Activated T-cell treated with anti-CD3 and anti-CD28 coated beads, Interleukin-2, amount 50 U/mL, for 72 hours (primary cell): ENCODE results near the gene ELOF1. TPM values are rescaled to one million over a fixed set of nuclear protein-coding genes. Genes with fewer than 3 reads are reported as not detected.
"Not testable (repeated sequence)": the region's sequence is repeated elsewhere in the genome, so short reads cannot be mapped to it uniquely, and the experiment has no call there.

Source experiments
- ATAC-seq, 2 donors: fragments of 150-1000 bp; cut with Tn5 transposase; replicated peaks in 1 of 2; 2 replicates each; pipeline ENCODE4 v1.10.0; 2021; ENCODE audit warnings: moderate library complexity in 2 of 2, mild to moderate bottlenecking in 1 of 2
- DNase-seq, 2 donors: peaks; one replicate each; pipeline ENCODE4 v3.0.0; 2021 to 2022; ENCODE audit warnings: mixed read lengths in 1 of 2
- H3K27ac Mint-ChIP-seq: one replicate; pipeline ENCODE4 v1.8.0; 2022; ENCODE audit warnings: mild to moderate bottlenecking, moderate library complexity, mixed read lengths
- H3K27me3 Mint-ChIP-seq: one replicate; pipeline ENCODE4 v1.8.0; 2022; ENCODE audit warnings: low read depth, mixed read lengths
- H3K36me3 Mint-ChIP-seq, 2 donors: one replicate each; pipeline ENCODE4 v1.8.0; 2022; ENCODE audit warnings: mixed read lengths in 2 of 2, mild to moderate bottlenecking in 1 of 2; ENCODE audit not compliant: insufficient read depth in 2 of 2
- H3K4me1 Mint-ChIP-seq: one replicate; pipeline ENCODE4 v1.8.0; 2022; ENCODE audit warnings: low read depth, mixed read lengths
- H3K4me3 Mint-ChIP-seq, 2 donors: one replicate each; pipeline ENCODE4 v1.8.0; 2022; ENCODE audit warnings: mild to moderate bottlenecking in 2 of 2, mixed read lengths in 2 of 2, moderate library complexity in 2 of 2
- H3K9me3 Mint-ChIP-seq, 2 donors: one replicate each; pipeline ENCODE4 v1.8.0; 2022; ENCODE audit warnings: mixed read lengths in 2 of 2
- total RNA-seq, 2 donors: library from RNA; stranded (reverse); gene quantifications; one replicate each; pipeline ENCODE4 v1.2.3, GENCODE V29; 2022

Gene ELOF1
- total RNA-seq, 2 donors from 2014 or later: 50.8 to 50.9 TPM

- no peak overlapping the region for H3K27ac Mint-ChIP-seq
Measured at GRCh38 chr19:11580116-11580515, 21.1 kb upstream of the ELOF1 start.

GRCh38 chr19:11578258-11579142, 19.5 kb upstream of the ELOF1 start:
- peak; percentile 38 to 52 for DNase-seq
- H3K27ac Mint-ChIP-seq: peak overlapping the region; percentile 60
- H3K4me1 Mint-ChIP-seq: peaks cover 47% of the 10 kb centered on the region
- H3K9me3 Mint-ChIP-seq: no peaks in the 10 kb centered on the region
- ATAC-seq: peak; percentile 39 to 59
- peaks cover 1 to 3% of the 10 kb centered on the region in 2 donors for H3K36me3 Mint-ChIP-seq
- H3K27me3 Mint-ChIP-seq: no peaks in the 10 kb centered on the region
- peak overlapping the region; percentile 80 to 87 for H3K4me3 Mint-ChIP-seq

More at GRCh38 chr19:11580116-11580515, 21.1 kb upstream of the ELOF1 start:
- no peak for DNase-seq
- no peaks in the 10 kb centered on the region for H3K9me3 Mint-ChIP-seq
- H3K27me3 Mint-ChIP-seq: no peaks in the 10 kb centered on the region
- H3K4me3 Mint-ChIP-seq: peak overlapping the region in 1 of 2 donors; percentile 14
- no peak for ATAC-seq
- H3K36me3 Mint-ChIP-seq: peaks cover 1 to 3% of the 10 kb centered on the region in 2 donors
- peaks cover 46% of the 10 kb centered on the region for H3K4me1 Mint-ChIP-seq

GRCh38 chr19:11577451-11578257, 18.6 kb upstream of the ELOF1 start, which contains the start of gene ACP5:
Gene ACP5, minus strand, starts transcription at chr19:11577645. Its CDS starts 328 bp downstream, at chr19:11577317.
- peak within 1 kb of the TSS; percentile 74 to 75 for H3K4me3 Mint-ChIP-seq
- no peak within 1 kb of the TSS for H3K27ac Mint-ChIP-seq
- no peak for ATAC-seq
- DNase-seq: no peak
- peaks cover 1 to 3% of the 10 kb centered on the region in 2 donors for H3K36me3 Mint-ChIP-seq
- peaks cover 45% of the 10 kb centered on the region for H3K4me1 Mint-ChIP-seq
- no peaks in the 10 kb centered on the region for H3K27me3 Mint-ChIP-seq
- H3K9me3 Mint-ChIP-seq: no peaks in the 10 kb centered on the region

GRCh38 chr19:11576227-11576626, 17.2 kb upstream of the ELOF1 start:
- no peak for DNase-seq
- Mint-ChIP-seq H3K9me3 (no peaks in the 10 kb centered on the region), H3K4me3 (no peak overlapping the region)

GRCh38 chr19:11574689-11575088, 15.7 kb upstream of the ELOF1 start:
- Mint-ChIP-seq H3K9me3 (no peaks in the 10 kb centered on the region), H3K27ac (no peak overlapping the region), H3K4me3 (no peak overlapping the region), H3K4me1 (peaks cover 21% of the 10 kb centered on the region), H3K27me3 (no peaks in the 10 kb centered on the region), H3K36me3 (peaks cover 1 to 3% of the 10 kb centered on the region in 2 donors)
- DNase-seq (peak in 1 of 2 donors; percentile 42), ATAC-seq (peak; percentile 73 to 82)

More at GRCh38 chr19:11576227-11576626, 17.2 kb upstream of the ELOF1 start:
- Mint-ChIP-seq H3K36me3 (peaks cover 1 to 3% of the 10 kb centered on the region in 2 donors), H3K27me3 (no peaks in the 10 kb centered on the region), H3K27ac (no peak overlapping the region), H3K4me1 (peaks cover 32% of the 10 kb centered on the region)
- ATAC-seq: no peak

GRCh38 chr19:11573763-11574162, 14.7 kb upstream of the ELOF1 start:
- not testable (repeated sequence) for H3K27ac Mint-ChIP-seq, DNase-seq, H3K9me3 Mint-ChIP-seq, H3K4me3 Mint-ChIP-seq, H3K27me3 Mint-ChIP-seq, H3K36me3 Mint-ChIP-seq, ATAC-seq
- H3K4me1 Mint-ChIP-seq: peaks cover 19% of the 10 kb centered on the region

- not testable (repeated sequence) for H3K4me3 Mint-ChIP-seq, ATAC-seq, DNase-seq, H3K27me3 Mint-ChIP-seq, H3K36me3 Mint-ChIP-seq, H3K27ac Mint-ChIP-seq, H3K9me3 Mint-ChIP-seq
- H3K4me1 Mint-ChIP-seq: peaks cover 24% of the 10 kb centered on the region
Measured at GRCh38 chr19:11573354-11573753, 14.3 kb upstream of the ELOF1 start.

GRCh38 chr19:11570039-11570462, 11.0 kb upstream of the ELOF1 start:
- ATAC-seq (no peak), DNase-seq (no peak)
- H3K27me3 Mint-ChIP-seq: no peaks in the 10 kb centered on the region
- no peak overlapping the region for H3K4me3 Mint-ChIP-seq
- H3K4me1 Mint-ChIP-seq: peaks cover 27% of the 10 kb centered on the region
- peaks cover 0 to 2% of the 10 kb centered on the region in 2 donors for H3K36me3 Mint-ChIP-seq
- no peak overlapping the region for H3K27ac Mint-ChIP-seq
- no peaks in the 10 kb centered on the region for H3K9me3 Mint-ChIP-seq

- Mint-ChIP-seq H3K27ac (no peak overlapping the region), H3K9me3 (no peaks in the 10 kb centered on the region), H3K4me1 (peaks cover 34% of the 10 kb centered on the region), H3K36me3 (peaks cover 0 to 2% of the 10 kb centered on the region in 2 donors), H3K4me3 (no peak overlapping the region), H3K27me3 (no peaks in the 10 kb centered on the region)
- ATAC-seq (no peak), DNase-seq (no peak)
Measured at GRCh38 chr19:11566164-11566563, 7.1 kb upstream of the ELOF1 start.

- not testable (repeated sequence) for H3K4me3 Mint-ChIP-seq, ATAC-seq, H3K9me3 Mint-ChIP-seq, H3K27me3 Mint-ChIP-seq, H3K27ac Mint-ChIP-seq, H3K36me3 Mint-ChIP-seq, DNase-seq
- H3K4me1 Mint-ChIP-seq: peaks cover 39% of the 10 kb centered on the region
Measured at GRCh38 chr19:11565649-11565980, 6.6 kb upstream of the ELOF1 start.

- not testable (repeated sequence) for H3K27ac Mint-ChIP-seq, H3K9me3 Mint-ChIP-seq, H3K4me3 Mint-ChIP-seq, H3K27me3 Mint-ChIP-seq, ATAC-seq, DNase-seq, H3K36me3 Mint-ChIP-seq
- H3K4me1 Mint-ChIP-seq: peaks cover 48% of the 10 kb centered on the region
Measured at GRCh38 chr19:11564082-11564807, 5.2 kb upstream of the ELOF1 start.

- Mint-ChIP-seq H3K36me3 (peaks cover 5% of the 10 kb centered on the region in 2 donors), H3K4me3 (no peak overlapping the region), H3K27ac (no peak overlapping the region), H3K4me1 (peaks cover 47% of the 10 kb centered on the region), H3K9me3 (no peaks in the 10 kb centered on the region), H3K27me3 (no peaks in the 10 kb centered on the region)
- DNase-seq: no peak
- no peak for ATAC-seq
Measured at GRCh38 chr19:11563532-11563931, 4.5 kb upstream of the ELOF1 start.
